ENCODE data around the gene EFCAB8.

Gene EFCAB8

DNA sequence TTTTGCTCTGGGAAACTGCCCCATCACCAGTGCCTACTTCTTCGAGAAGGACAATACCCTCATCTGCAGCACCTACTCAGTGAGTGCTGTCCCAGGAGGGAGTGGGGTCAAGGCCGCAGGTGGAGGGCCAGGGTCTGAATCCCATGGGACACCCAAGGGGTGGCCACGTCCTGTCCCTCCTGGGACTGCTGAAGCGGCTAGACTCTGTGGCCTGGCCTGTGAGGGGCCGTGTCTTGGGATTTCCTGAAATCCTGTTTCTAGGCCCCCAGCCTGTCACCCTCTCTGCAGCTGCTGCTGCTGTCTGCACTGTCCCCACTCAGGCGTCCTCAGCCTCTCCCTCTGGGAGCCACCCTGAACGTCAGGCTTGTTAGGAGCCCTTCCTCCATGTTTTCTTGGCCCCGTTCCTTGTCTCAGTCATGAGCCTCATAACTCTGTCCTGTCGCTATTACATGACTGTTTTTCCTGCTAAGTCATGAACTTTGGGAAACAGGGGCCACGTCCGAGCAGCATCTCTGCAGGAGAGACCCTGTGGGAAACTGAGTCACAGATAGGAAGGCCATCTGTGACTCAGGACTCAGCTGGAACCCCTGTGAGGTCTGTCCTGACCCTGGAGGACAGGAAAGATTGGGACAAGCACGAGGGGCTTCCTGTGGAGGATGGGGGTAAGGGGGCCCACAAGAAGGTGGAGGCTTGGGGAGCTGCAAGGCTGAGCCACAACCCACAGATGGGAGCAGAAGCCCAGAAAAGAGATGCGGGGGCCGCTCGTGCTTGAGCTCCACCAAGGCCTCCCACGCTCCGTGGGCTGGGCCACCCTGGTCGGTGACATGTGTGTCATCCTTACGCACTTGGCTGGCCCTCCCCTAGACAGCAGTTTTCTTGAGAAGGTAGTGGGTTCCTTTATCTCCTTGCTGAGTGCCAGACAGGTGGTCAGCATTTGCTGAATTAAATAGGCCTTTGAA lies 49.9 kb downstream of the EFCAB8 start:
- in situ Hi-C loops (cut with HindIII; ENCODE audit: low sequenced_read_pairs), result loop anchor here (25.0 kb wide), 1 partner anchor 379 kb away; the partner anchor contains the start of gene BPIFB1

DNA sequence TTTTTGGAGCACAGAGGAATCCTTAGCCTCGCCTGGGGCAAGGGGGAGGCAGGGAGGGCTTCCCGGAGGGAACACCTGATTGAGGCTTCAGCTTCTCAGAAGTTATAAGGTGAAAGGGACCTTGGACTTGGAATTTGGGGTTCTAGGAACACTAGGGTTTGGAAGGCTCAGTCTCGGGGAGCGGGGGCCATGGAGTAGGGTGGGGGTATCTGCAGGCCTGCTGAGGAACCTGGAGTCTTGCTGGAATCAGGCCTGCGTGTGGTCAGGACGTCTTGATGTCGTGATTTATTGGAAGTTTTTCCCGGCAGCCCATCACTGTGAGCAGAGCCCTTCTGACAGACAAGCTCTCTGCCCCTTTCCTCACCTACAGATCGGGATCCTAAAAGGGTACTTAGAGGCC lies 50.7 kb downstream of the EFCAB8 start:
- in situ Hi-C loops (cut with HindIII; ENCODE audit: low sequenced_read_pairs), result loop anchor here (25.0 kb wide), 1 partner anchor 378 kb away; the partner anchor contains the start of gene BPIFB1

- in situ Hi-C loops (cut with HindIII; ENCODE audit: low sequenced_read_pairs), result loop anchor here (25.0 kb wide), 1 partner anchor 377 kb away; the partner anchor contains the start of gene BPIFB1
These were observed 51.3 kb downstream of the EFCAB8 start for GRCh38 chr20:32909896-32910571.

DNA sequence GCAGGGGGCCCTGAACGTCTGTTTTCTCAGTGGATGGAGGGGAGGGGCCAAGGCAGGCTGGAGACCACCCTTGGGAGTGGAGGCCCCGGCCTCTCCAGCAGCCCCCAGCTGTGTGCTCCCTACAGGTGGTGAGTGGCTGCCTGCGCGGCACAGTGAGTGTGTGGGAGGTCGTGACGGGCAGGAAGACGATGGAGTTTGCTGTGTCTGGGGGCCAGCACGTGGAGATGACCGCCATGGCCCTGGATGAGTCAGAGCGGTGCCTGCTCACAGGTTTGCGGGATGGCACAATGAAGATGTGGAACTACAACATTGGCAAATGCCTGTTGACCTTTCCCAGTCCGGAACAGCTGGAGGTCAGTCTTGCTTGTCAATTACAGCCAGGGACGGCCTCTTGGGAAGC lies 52.6 kb downstream of the EFCAB8 start:
- in situ Hi-C loops (cut with HindIII; ENCODE audit: low sequenced_read_pairs), result loop anchor here (25.0 kb wide), 1 partner anchor 376 kb away; the partner anchor contains the start of gene BPIFB1

DNA sequence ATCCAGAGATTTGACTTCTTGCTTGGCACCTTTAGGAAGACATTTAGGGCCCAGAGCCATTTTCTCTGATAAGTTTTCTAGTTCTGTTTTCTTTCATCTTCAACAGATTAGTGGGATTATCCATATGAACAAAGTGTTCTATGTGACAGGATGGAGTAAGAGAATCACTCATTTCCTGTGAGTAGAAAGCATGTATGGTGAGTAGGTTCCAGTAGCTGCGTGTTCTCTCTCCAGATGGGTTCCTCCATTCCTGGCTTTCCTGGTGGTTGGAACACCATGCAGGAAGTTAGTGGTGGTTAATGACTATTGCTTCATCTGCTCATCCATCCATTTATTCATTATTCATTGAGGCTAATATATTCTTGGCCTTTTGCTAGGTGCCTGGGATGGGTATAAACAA lies 54.0 kb downstream of the EFCAB8 start:
- in situ Hi-C loops (cut with HindIII; ENCODE audit: low sequenced_read_pairs), result loop anchor here (25.0 kb wide), 1 partner anchor 375 kb away; the partner anchor contains the start of gene BPIFB1

DNA sequence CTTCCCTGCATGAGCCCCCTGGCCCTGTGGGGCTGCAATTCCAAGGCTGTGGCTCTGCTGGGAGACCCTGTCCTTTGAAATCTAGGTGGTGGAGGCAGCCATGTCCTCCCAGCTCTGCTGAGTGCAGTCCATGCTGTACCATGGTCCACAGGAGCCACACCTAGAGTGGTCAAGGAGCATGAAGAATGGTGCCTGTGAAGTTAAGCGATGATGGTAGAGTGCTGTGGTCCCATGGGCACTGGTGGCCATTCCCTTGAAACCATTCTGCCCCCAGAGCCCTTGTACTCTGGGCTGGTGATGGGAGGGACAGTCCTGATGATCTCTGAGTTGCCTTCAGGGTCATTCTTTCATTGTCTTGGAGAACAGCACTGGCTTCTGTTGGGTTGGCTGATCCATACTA lies 55.3 kb downstream of the EFCAB8 start:
- in situ Hi-C loops (cut with HindIII; ENCODE audit: low sequenced_read_pairs), result loop anchor here (25.0 kb wide), 1 partner anchor 373 kb away; the partner anchor contains the start of gene BPIFB1

DNA sequence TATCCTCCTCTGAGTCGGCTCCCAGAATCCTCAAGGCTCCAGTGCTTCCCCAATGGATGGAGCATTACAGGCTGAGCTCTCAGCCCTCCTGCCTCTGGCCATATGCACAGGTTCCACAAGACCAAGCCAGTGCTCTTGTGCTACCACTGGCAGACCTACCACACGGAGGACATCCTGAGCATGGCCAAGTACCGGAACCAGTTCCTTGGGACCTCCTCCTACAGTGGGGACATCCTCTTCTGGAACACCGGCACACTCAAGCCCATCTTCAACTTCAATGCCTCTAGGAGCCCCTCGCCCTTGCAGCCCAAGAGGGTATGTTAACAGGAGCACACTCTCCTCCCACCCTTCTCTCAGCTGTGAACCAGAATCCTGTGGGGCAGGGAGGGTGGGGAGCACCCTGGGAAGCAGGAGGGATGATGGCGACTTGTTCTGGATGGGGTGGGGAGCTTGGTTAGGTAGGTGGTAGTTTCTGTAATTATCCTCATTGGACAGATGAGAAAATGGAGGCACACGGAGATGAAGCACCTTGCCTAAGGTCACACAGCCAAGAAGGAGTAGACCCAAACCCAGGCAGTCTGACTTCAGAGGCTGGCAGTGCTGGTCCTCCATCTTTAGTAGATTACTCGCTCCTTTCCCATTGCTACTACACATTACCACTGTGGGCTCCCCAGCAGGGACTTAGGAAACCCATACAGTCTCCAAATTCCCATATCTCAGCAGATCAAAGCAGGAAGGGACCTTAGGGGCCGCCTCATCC lies 58.6 kb downstream of the EFCAB8 start:
- in situ Hi-C loops (cut with HindIII; ENCODE audit: low sequenced_read_pairs), result loop anchor here (25.0 kb wide), 1 partner anchor 370 kb away; the partner anchor contains the start of gene BPIFB1

DNA sequence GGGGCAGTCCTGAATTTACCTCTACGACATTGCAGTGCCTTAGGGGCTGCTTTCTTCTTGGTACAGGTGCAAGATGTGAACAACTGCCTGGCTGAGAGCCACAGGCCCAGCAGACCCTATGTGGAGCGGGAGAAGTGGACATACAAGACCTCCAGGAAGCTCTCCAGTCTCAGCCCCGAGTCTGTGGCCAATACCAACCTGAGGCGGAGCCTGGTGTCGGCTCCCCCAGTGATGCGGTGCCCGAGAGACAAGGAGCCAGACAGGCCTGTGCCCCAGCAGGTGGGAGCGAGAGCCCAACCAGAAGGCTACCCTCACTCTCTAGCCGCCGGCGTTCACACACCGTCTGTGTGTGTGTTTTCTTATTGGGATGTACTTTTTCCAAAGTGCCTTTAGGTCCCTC lies 59.6 kb downstream of the EFCAB8 start:
- in situ Hi-C loops (cut with HindIII; ENCODE audit: low sequenced_read_pairs), result loop anchor here (25.0 kb wide), 1 partner anchor 369 kb away; the partner anchor contains the start of gene BPIFB1

GRCh38 chr20:32918751-32919150 lies 60.0 kb downstream of the EFCAB8 start:
- in situ Hi-C loops (cut with HindIII; ENCODE audit: low sequenced_read_pairs), result loop anchor here (25.0 kb wide), 1 partner anchor 369 kb away; the partner anchor contains the start of gene BPIFB1

DNA sequence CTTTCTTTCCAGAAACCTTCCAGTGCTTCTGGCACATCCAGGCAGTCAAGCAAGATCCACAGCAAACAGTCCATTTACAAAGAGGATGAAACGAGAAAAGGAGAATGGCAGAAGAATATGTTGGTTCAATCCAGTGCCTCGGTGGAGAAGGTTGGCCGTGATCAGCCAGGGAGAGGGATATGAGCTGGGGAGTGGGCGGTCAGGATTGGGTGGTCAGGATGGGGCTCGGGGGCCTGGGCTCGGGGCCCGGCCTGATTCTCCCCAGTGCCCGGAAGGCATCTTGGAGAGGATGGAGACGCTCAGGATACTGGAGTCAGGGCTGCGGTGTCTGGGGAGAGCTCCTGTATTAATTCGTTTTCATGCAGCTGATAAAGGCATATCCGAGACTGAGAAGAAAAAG lies 61.3 kb downstream of the EFCAB8 start:
- in situ Hi-C loops (cut with HindIII; ENCODE audit: low sequenced_read_pairs), result loop anchor here (25.0 kb wide), 1 partner anchor 367 kb away; the partner anchor contains the start of gene BPIFB1

DNA sequence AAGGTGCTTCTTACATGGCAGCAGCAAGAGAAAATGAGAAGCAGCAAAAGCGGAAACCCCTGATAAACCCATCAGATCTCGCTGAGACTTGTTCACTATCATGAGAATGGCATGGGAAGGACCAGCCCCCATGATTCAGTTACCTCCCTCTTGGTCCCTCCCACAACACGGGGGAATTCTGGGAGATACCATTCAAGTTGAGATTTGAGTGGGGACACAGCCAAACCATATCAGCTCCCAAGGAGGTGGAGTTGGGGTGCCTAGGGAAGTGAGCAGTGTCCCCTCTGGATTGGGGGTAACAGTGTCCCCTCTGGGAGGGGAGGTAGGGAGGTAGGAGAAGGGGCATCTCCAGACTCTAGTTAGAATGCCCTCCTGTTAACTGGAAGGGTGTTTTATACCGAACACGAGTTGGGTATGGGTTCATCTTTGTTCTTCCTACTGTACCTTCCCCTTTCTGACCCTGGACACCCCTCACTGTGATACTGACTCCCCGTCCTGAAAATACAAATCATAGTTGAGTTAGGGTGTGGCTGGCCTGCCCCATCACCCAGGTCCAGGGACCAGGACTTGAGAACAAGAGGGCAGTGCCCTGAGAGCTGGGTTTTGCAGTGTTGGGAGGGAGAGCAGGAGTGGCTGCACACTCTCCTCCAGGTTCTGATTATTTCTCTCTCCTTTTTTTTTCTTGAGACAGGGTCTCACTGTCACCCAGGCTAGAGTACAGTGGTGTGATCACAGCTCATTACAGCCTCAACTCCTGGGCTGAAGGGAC lies 62.0 kb downstream of the EFCAB8 start:
- in situ Hi-C loops (cut with HindIII; ENCODE audit: low sequenced_read_pairs), result loop anchor here (25.0 kb wide), 1 partner anchor 367 kb away; the partner anchor contains the start of gene BPIFB1

DNA sequence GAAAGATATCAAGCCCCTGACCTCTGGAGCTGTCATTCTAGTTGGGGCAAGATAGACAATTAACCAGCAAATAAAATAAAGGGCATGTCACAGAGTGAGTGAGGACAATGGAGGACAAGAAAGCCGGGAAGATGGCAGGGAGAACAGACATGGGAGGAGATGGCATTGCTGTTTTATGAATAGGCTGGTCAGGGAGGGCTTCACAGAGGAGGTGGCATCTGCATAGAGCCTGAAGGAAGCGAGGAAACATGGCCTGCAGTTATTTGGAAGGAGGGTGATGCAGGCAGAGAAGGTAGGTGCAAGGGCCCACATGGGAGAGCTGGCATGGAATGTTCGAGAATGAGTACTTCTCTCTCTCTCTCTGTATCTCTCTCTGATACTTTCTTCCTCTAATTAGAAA lies 63.7 kb downstream of the EFCAB8 start:
- in situ Hi-C loops (cut with HindIII; ENCODE audit: low sequenced_read_pairs), result loop anchor here (25.0 kb wide), 1 partner anchor 365 kb away; the partner anchor contains the start of gene BPIFB1

DNA sequence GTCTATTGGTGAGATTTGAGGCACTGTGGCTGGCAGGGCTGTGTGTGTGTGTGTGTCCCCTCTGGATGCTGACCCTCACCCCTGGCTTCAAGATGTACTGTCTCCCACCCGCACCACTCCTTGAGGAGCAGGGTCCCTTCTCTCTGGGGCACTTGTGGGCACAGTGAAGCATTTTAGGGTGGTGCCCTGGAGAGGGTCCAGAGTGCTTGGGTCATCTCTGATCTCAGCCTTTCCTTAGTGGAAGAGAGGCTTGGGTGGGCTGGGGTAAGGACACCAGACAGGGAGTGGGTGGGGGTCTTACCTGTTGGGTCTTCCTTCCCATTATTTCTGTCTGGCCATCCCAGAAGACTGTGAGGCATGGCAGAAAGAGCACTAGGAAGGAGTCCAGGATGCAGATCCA lies 66.1 kb downstream of the EFCAB8 start:
- in situ Hi-C loops (cut with HindIII; ENCODE audit: low sequenced_read_pairs), result loop anchor here (25.0 kb wide), 1 partner anchor 363 kb away; the partner anchor contains the start of gene BPIFB1

DNA sequence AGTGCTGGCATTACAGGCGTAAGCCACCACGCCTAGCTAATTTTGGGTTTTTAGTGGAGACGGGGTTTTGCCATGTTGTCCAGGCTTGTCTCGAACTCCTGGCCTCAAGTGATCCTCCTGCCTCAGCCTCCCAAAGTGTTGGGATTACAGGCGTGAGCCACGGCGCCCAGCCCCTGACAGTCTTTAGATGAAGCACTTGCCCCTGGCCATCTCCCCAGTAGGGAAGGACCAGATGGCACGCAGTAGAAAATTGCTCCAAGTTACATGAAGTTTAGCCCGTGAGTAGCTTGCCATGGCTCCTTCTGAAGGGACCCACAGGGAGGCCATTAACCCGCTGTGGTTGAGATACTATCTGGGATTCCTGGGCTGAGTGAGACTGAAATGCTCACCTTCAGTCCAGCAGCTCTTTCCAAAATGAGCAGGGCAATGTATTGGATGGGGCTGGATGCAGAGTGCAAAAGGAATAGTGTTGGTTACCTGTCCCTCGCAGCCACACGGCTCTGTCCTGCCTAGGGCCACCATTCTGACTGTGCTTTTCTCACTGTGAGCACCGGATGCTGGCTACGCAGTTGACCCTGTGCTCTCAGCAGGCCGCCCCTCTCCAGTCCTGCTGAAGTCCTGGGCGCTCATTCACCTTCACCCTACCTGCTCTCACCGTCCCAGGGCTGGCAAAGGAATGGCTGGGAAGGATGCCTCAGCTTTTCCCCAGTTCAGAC lies 66.9 kb downstream of the EFCAB8 start:
- in situ Hi-C loops (cut with HindIII; ENCODE audit: low sequenced_read_pairs), result no loop called here

- in situ Hi-C loops (cut with HindIII; ENCODE audit: low sequenced_read_pairs), result no loop called here
These were observed 70.4 kb downstream of the EFCAB8 start for GRCh38 chr20:32929162-32929561.

DNA sequence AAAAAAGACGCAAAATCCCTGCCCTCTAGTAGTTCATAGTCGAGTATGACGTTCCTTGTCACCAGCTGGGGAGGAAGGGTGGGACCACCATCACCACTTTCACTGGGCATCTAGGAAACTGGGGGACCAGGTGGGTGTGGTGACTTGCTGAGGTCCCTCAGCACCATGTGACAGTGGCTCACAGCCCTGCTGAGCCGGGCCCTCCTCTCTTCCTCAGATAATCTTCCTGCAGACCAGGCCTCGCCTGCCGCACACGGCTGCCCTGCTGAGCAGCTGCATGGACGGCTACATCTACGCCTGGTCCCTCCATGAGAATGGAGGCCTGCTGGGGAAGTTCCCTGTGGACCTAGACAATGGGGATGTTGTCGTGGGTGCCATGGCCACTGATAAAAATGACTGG lies 71.5 kb downstream of the EFCAB8 start:
- in situ Hi-C loops (cut with HindIII; ENCODE audit: low sequenced_read_pairs), result no loop called here

GRCh38 chr20:32930701-32931100 lies 72.0 kb downstream of the EFCAB8 start:
- in situ Hi-C loops (cut with HindIII; ENCODE audit: low sequenced_read_pairs), result no loop called here

GRCh38 chr20:32934580-32934979 lies 75.9 kb downstream of the EFCAB8 start:
- in situ Hi-C loops (cut with HindIII; ENCODE audit: low sequenced_read_pairs), result no loop called here

Data from endothelial cell of hepatic sinusoid (primary cell).